ENCODE data around the gene MDGA2. TPM values are rescaled to one million over a fixed set of nuclear protein-coding genes. Genes with fewer than 3 reads are reported as not detected.
"Not testable (repeated sequence)": the region's sequence is repeated elsewhere in the genome, so short reads cannot be mapped to it uniquely, and the experiment has no call there.

Gene MDGA2
- total RNA-seq, 1 donor from 2014 or later, result 8.1 TPM

DNA sequence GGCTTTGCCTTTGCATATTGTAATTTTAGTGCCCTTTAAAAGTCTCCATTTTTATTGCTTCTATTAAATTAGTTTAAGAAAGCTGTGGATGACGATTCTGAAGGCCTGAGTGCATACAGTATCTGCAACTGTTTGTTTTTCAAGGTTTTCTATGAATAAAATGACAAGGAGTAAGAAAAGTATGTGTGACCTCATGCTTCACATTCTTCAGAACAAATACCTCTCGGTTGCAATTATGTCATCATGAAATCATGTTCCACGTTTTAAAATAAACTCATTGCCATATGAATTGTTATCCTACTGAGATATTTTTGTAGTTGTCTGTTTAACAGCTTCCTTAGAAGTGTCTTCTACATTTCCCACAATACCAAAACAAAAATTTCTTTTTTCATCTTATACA, 374.6 kb downstream of the MDGA2 start:
- no peak for DNase-seq (ENCODE audit: low spot score)
- TF ChIP-seq, protein P1, sequence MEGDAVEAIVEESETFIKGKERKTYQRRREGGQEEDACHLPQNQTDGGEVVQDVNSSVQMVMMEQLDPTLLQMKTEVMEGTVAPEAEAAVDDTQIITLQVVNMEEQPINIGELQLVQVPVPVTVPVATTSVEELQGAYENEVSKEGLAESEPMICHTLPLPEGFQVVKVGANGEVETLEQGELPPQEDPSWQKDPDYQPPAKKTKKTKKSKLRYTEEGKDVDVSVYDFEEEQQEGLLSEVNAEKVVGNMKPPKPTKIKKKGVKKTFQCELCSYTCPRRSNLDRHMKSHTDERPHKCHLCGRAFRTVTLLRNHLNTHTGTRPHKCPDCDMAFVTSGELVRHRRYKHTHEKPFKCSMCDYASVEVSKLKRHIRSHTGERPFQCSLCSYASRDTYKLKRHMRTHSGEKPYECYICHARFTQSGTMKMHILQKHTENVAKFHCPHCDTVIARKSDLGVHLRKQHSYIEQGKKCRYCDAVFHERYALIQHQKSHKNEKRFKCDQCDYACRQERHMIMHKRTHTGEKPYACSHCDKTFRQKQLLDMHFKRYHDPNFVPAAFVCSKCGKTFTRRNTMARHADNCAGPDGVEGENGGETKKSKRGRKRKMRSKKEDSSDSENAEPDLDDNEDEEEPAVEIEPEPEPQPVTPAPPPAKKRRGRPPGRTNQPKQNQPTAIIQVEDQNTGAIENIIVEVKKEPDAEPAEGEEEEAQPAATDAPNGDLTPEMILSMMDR (IDR thresholded peaks at IDR 0.05; ENCODE audit: unreplicated experiment), result no peak
- no peaks in the 10 kb centered on the region for H3K27me3 Mint-ChIP-seq (ENCODE audit: unreplicated experiment)
- H3K9me3 Mint-ChIP-seq (ENCODE audit: unreplicated experiment), result no peaks in the 10 kb centered on the region
- H3K27ac Mint-ChIP-seq (ENCODE audit: unreplicated experiment), result no peak overlapping the region
- H3K36me3 Mint-ChIP-seq (ENCODE audit: low read depth, unreplicated experiment), result no peaks in the 10 kb centered on the region
- H3K4me1 Mint-ChIP-seq (ENCODE audit: unreplicated experiment), result peaks cover 4% of the 10 kb centered on the region
- H3K4me3 Mint-ChIP-seq (ENCODE audit: unreplicated experiment), result no peak overlapping the region

GRCh38 chr14:47297374-47297773, 378.0 kb downstream of the MDGA2 start:
- Mint-ChIP-seq H3K4me3 (ENCODE audit: unreplicated experiment) (no peak overlapping the region), H3K36me3 (ENCODE audit: low read depth, unreplicated experiment) (no peaks in the 10 kb centered on the region), H3K9me3 (ENCODE audit: unreplicated experiment) (no peaks in the 10 kb centered on the region), H3K27ac (ENCODE audit: unreplicated experiment) (no peak overlapping the region), H3K27me3 (ENCODE audit: unreplicated experiment) (no peaks in the 10 kb centered on the region), H3K4me1 (ENCODE audit: unreplicated experiment) (peaks cover 4% of the 10 kb centered on the region)
- TF ChIP-seq, protein P1 (IDR thresholded peaks at IDR 0.05; ENCODE audit: unreplicated experiment), result no peak
- no peak for DNase-seq (ENCODE audit: low spot score)

GRCh38 chr14:47284283-47284682, 391.1 kb downstream of the MDGA2 start:
- no peaks in the 10 kb centered on the region for H3K27me3 Mint-ChIP-seq (ENCODE audit: unreplicated experiment)
- H3K27ac Mint-ChIP-seq (ENCODE audit: unreplicated experiment), result no peak overlapping the region
- H3K9me3 Mint-ChIP-seq (ENCODE audit: unreplicated experiment), result no peaks in the 10 kb centered on the region
- no peak overlapping the region for H3K4me3 Mint-ChIP-seq (ENCODE audit: unreplicated experiment)
- TF ChIP-seq, protein P1 (IDR thresholded peaks at IDR 0.05; ENCODE audit: unreplicated experiment), result no peak
- DNase-seq (ENCODE audit: low spot score), result no peak
- H3K36me3 Mint-ChIP-seq (ENCODE audit: low read depth, unreplicated experiment), result no peaks in the 10 kb centered on the region
- H3K4me1 Mint-ChIP-seq (ENCODE audit: unreplicated experiment), result no peaks in the 10 kb centered on the region

GRCh38 chr14:47281761-47282160, 393.6 kb downstream of the MDGA2 start:
- H3K9me3 Mint-ChIP-seq (ENCODE audit: unreplicated experiment); H3K27me3 Mint-ChIP-seq (ENCODE audit: unreplicated experiment); H3K36me3 Mint-ChIP-seq (ENCODE audit: low read depth, unreplicated experiment); DNase-seq (ENCODE audit: low spot score); H3K27ac Mint-ChIP-seq (ENCODE audit: unreplicated experiment); H3K4me3 Mint-ChIP-seq (ENCODE audit: unreplicated experiment); H3K4me1 Mint-ChIP-seq (ENCODE audit: unreplicated experiment): not testable (repeated sequence)

- Mint-ChIP-seq H3K4me1 (ENCODE audit: unreplicated experiment) (peaks cover 12% of the 10 kb centered on the region), H3K9me3 (ENCODE audit: unreplicated experiment) (no peaks in the 10 kb centered on the region), H3K27ac (ENCODE audit: unreplicated experiment) (no peak overlapping the region), H3K27me3 (ENCODE audit: unreplicated experiment) (no peaks in the 10 kb centered on the region), H3K36me3 (ENCODE audit: low read depth, unreplicated experiment) (no peaks in the 10 kb centered on the region), H3K4me3 (ENCODE audit: unreplicated experiment) (no peak overlapping the region)
- peak; percentile 72 for DNase-seq (ENCODE audit: low spot score)
- TF ChIP-seq, protein P1 (IDR thresholded peaks at IDR 0.05; ENCODE audit: unreplicated experiment), result peak; percentile 90
These were observed 397.1 kb downstream of the MDGA2 start for GRCh38 chr14:47278233-47278842.

Data from endothelial cell (in vitro differentiated cells).